Spleen (tissue), 11 donors: ENCODE data around the gene HSBP1. TPM values are rescaled to one million over a fixed set of nuclear protein-coding genes. Genes with fewer than 3 reads are reported as not detected.

ENCODE experiments used
- DNase-seq: peaks from one replicate; pipeline ENCODE4 v3.0.0-alpha.2; 2020
- H3K27ac ChIP-seq, 8 donors: fragments of 200-600 bp; sonication (generic) in 7 of 8; 1 replicate in 4 of 8; 2 replicates in 4 of 8; pipeline versions ENCODE4 v1.5.0 to v1.8.0; 2016 to 2021; ENCODE audit warnings: inconsistent platforms in 4 of 8, mild to moderate bottlenecking in 4 of 8, moderate library complexity in 1 of 8
- H3K27me3 ChIP-seq, 7 donors: fragments of 200-600 bp; sonication (generic) in 6 of 7; replicated peaks in 1 of 7; 1 replicate in 4 of 7; 2 replicates in 3 of 7; pipeline versions ENCODE4 v1.5.0 to v1.8.0; 2016 to 2021; ENCODE audit warnings: inconsistent platforms in 3 of 7, mild to moderate bottlenecking in 1 of 7
- H3K36me3 ChIP-seq, 6 donors: fragments of 200-600 bp; sonication (generic) in 5 of 6; 1 replicate in 4 of 6; 2 replicates in 2 of 6; pipeline versions ENCODE4 v1.5.0 to v1.8.0; 2016 to 2021; ENCODE audit warnings: inconsistent platforms in 2 of 6
- H3K4me1 ChIP-seq, 6 donors: fragments of 200-600 bp; sonication (generic) in 5 of 6; 1 replicate in 3 of 6; 2 replicates in 3 of 6; pipeline versions ENCODE4 v1.5.0 to v1.8.0; 2016 to 2021; ENCODE audit warnings: inconsistent platforms in 3 of 6
- H3K4me3 ChIP-seq, 8 donors: fragments of 200-600 bp; sonication (generic) in 7 of 8; 1 replicate in 4 of 8; 2 replicates in 4 of 8; pipeline versions ENCODE4 v1.5.0 to v1.8.0; 2016 to 2021; ENCODE audit warnings: inconsistent platforms in 4 of 8, mild to moderate bottlenecking in 4 of 8, moderate library complexity in 2 of 8
- H3K9me3 ChIP-seq, 8 donors: fragments of 200-600 bp; sonication (generic) in 7 of 8; 1 replicate in 4 of 8; 2 replicates in 4 of 8; pipeline versions ENCODE4 v1.5.0 to v1.8.0; 2016 to 2021; ENCODE audit warnings: inconsistent platforms in 4 of 8
- CTCF ChIP-seq, 11 experiments: fragments of 200-600 bp in 7 of 11; fragments of 450-650 bp in 4 of 11; sonication (generic) in 4 of 11; IDR thresholded peaks in 8 of 11; conservative IDR thresholded peaks in 3 of 11; 1 replicate in 7 of 11; 2 replicates in 4 of 11; pipeline versions ENCODE4 v1.4.0 to v1.8.0; 2016 to 2021; ENCODE audit warnings: antibody characterized with exemption in 11 of 11, inconsistent platforms in 4 of 11, mild to moderate bottlenecking in 1 of 11
- POLR2A ChIP-seq, 3 donors: fragments of 450-650 bp; IDR thresholded peaks; one replicate each; pipeline ENCODE4 v1.5.1; 2017; ENCODE audit warnings: antibody characterized with exemption in 3 of 3, mild to moderate bottlenecking in 1 of 3
- POLR2AphosphoS5 ChIP-seq, 3 donors: sonication (generic); formaldehyde crosslinking; IDR thresholded peaks; one replicate each; pipeline ENCODE4 v1.5.1; 2017; ENCODE audit warnings: antibody characterized with exemption in 3 of 3
- WGBS, 5 donors: extraction: QIAGEN DNeasy Blood & Tissue Kit in 3 of 5; methylation state at CpG; one replicate each; pipeline versions ENCODE4 v1.1.5 to v1.1.7; 2013 to 2018; 5-methylcytosine and 5-hydroxymethylcytosine counted together
- intact Hi-C: fragments of 100-400 bp; cut with DNase I; formaldehyde crosslinking; loops from one replicate; pipeline ENCODE4 v1.15.0; 2023; ENCODE audit warnings: low total_unique reads
- polyA plus RNA-seq, 3 donors: library from polyadenylated mRNA; stranded (reverse); fragments of 200-250 nt; gene quantifications; one replicate each; pipeline ENCODE4 v1.2.1, GENCODE V29; 2013
- total RNA-seq, 7 donors: library from RNA; depleted of rRNA in 3 of 7; stranded (reverse); fragments of >200 nt in 3 of 7; fragmentation: NEBNext Ultra II Directional in 4 of 7; extraction: Animal tissue kit (Norgen Biotek cat#: 25700) in 4 of 7; gene quantifications; one replicate each; pipeline versions ENCODE4 v1.1.0 to v1.2.1, GENCODE V29; 2016 to 2021
- donor health status: healthy with polysubstance abuse.
- donor health status: DM: no; HTN: no; CAD: no; lungs with moderate emphysema.
- donor health status: DM: no; HTN: no; CAD: no.
- donor health status: Bipolar disorder and iron deficiency.
- donor health status: healthy.
- donor health status: DM: no; HTN: no; CAD: no.
- donor health status: DM: yes; HTN: yes; CAD: no.

The HSBP1 gene
- total and polyA plus RNA-seq, 10 donors: 11.0 to 68.5 (median 38.7) TPM

- WGBS, 5 donors: 88 to 100% (median 90%) methylated on average over 4 of the region's 4 CpGs
- Histone ChIP-seq H3K9me3 (no peaks in the 10 kb centered on the region), H3K27ac (no peak overlapping the region), H3K27me3 (peaks cover 0 to 8% (median 0%) of the 10 kb centered on the region in 7 donors), H3K4me3 (no peak overlapping the region), H3K36me3 (no peaks in the 10 kb centered on the region), H3K4me1 (peaks cover 0 to 15% (median 6%) of the 10 kb centered on the region in 6 donors)
- intact Hi-C loops: no loop called here
- TF ChIP-seq POLR2AphosphoS5 (IDR thresholded peaks at IDR 0.05) (no peak), CTCF (IDR thresholded peaks at IDR 0.05 in 8 of 11, conservative IDR thresholded peaks at IDR 0.05 in 3 of 11) (no peak), POLR2A (IDR thresholded peaks at IDR 0.05) (no peak)
- no peak for DNase-seq
These were observed 43.7 kb downstream of the HSBP1 start for GRCh38 chr16:83851473-83851872.

GRCh38 chr16:83852774-83853173, 45.0 kb downstream of the HSBP1 start:
- H3K27me3 ChIP-seq: peaks cover 0 to 8% (median 0%) of the 10 kb centered on the region in 7 donors
- H3K9me3 ChIP-seq: no peaks in the 10 kb centered on the region
- H3K36me3 ChIP-seq: no peaks in the 10 kb centered on the region
- no peak for DNase-seq
- intact Hi-C loops: no loop called here
- no peak overlapping the region for H3K27ac ChIP-seq
- peaks cover 0 to 6% (median 2%) of the 10 kb centered on the region in 6 donors for H3K4me1 ChIP-seq
- H3K4me3 ChIP-seq: no peak overlapping the region
- no peak for TF ChIP-seq CTCF (IDR thresholded peaks at IDR 0.05 in 8 of 11, conservative IDR thresholded peaks at IDR 0.05 in 3 of 11)
- TF ChIP-seq POLR2A (IDR thresholded peaks at IDR 0.05): no peak
- TF ChIP-seq POLR2AphosphoS5 (IDR thresholded peaks at IDR 0.05): no peak
- 86 to 93% (median 90%) methylated on average over 11 of the region's 11 CpGs for WGBS, 5 donors

- TF ChIP-seq CTCF (IDR thresholded peaks at IDR 0.05 in 8 of 11, conservative IDR thresholded peaks at IDR 0.05 in 3 of 11) (no peak), POLR2AphosphoS5 (IDR thresholded peaks at IDR 0.05) (no peak), POLR2A (IDR thresholded peaks at IDR 0.05) (no peak)
- intact Hi-C loops: no loop called here
- no peak for DNase-seq
- no peak overlapping the region for H3K27ac ChIP-seq
- 93 to 99% (median 96%) methylated on average over 8 of the region's 8 CpGs for WGBS, 5 donors
- peaks cover 0 to 8% (median 0%) of the 10 kb centered on the region in 7 donors for H3K27me3 ChIP-seq
- H3K9me3 ChIP-seq: no peaks in the 10 kb centered on the region
- H3K36me3 ChIP-seq: no peaks in the 10 kb centered on the region
- H3K4me3 ChIP-seq: no peak overlapping the region
- H3K4me1 ChIP-seq: no peaks in the 10 kb centered on the region
These were observed 46.1 kb downstream of the HSBP1 start for GRCh38 chr16:83853834-83854233.

- Histone ChIP-seq H3K36me3 (no peaks in the 10 kb centered on the region), H3K27ac (no peak overlapping the region), H3K4me3 (no peak overlapping the region), H3K4me1 (no peaks in the 10 kb centered on the region), H3K9me3 (no peaks in the 10 kb centered on the region), H3K27me3 (peaks cover 0 to 6% (median 0%) of the 10 kb centered on the region in 7 donors)
- WGBS, 5 donors: 78 to 88% (median 83%) methylated on average over 9 of the region's 9 CpGs
- intact Hi-C loops: no loop called here
- no peak for DNase-seq
- no peak for TF ChIP-seq CTCF (IDR thresholded peaks at IDR 0.05 in 8 of 11, conservative IDR thresholded peaks at IDR 0.05 in 3 of 11)
- TF ChIP-seq POLR2A (IDR thresholded peaks at IDR 0.05): no peak
These were observed 46.6 kb downstream of the HSBP1 start for GRCh38 chr16:83854420-83854819.
